HG02571 (cell line): ENCODE data around the gene BRD7.
A peak's percentile ranks its signal among the peaks of the same experiment; 100 is the strongest.

Experiments used
- ATAC-seq: cut with Tn5 transposase; IDR thresholded peaks from one replicate; pipeline ENCODE4 v1.9.1; 2021; ENCODE audit warnings: mild to moderate bottlenecking, moderate library complexity; ENCODE audit not compliant: unreplicated experiment

Gene BRD7

DNA sequence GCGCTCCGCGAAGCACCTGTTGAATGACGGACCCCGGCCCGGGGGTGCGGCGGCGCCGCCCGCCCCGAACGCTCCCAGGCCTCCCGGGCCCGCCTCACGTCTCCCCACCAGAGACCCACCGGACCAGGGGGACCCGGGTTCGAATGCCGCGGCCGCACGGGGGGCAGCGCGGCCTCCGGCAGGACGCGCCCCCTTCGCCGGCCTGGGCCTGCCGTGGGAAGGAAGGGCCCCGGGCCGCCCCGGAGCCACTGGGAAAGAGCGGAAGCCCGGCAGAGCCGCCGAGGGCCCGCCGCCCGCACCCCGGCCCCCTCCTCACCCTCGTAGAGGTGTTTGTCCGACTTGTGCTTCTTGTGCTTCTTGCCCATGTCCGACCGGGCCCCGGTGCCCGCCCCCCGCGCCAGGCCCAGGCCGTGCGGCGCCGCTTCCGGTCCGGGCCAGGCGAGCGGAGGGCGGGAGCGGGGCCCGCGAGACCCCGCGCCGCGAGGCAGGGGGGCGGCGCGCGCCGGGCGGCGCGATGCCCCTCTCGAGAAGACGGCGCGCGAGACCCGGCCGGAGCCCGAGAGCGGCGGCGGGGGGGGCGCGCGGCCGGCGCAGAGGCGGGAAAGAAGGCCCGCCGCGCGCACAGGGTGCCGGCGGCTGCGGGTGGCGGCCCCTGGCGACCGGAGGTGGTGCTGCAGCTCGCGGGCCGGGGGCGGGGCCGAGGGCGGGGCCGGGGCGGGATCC, at the start of gene BRD7:
Gene BRD7, minus strand, starts transcription at position 579 of the 723 bp plus-strand sequence. Its CDS starts 214 bp downstream, at position 365.
- ATAC-seq = peak; percentile 63

DNA sequence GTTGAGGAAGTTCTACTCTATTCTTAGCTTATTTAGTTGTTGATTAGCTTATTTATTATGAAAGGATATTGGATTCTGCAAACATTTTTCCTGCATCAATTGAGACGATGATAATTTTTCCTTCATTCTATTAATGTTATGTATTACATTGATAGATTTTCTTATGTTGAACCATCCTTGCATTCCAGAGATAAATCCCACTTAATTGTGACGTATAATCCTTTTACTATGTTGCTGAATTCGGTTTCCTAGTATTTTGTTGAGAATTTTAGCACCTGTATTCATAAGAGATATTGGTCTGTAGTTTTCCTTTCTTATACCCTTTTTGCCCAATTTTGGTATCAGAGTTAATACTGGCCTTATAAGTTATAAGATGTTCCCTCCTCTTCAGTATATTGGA, 47.6 kb upstream of the BRD7 start:
- ATAC-seq = no peak

DNA sequence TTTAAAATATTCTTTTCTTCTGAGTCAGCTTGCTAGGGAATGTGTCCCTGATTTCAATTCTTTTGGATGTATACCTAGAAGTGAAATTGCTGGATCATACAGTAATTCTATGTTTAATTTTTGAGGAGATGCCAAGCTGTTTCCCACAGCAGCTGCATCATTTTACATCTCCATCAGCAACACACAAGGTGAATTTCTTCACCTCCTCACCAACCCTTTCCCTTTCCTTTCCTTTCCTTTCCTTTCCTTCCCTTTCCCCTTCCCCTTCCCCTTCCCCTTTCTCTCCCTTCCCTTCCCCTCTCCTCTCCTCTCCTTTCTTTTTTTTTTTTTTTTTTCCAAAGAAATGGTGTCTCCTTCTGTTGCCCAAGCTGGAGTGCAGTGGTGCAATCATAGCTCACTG, 45.4 kb upstream of the BRD7 start:
- ATAC-seq = no peak

DNA sequence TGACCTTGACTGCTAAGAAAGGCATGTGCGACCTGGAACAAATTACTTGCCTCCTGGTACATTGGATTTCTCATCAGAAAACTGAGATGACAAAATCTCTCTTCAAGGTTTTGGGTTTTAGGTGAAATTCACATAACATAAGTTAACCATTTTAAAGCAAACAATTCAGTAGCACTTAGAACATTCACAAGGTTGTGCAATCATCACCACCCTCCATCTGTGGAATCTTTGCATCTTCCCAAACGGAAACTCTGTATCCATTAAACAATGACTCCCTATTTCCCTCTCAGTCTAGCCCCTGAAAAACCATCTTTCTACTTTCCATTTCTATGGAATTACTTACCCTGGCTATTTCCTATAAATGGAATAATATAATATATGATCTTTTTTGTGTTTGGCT, 42.2 kb upstream of the BRD7 start:
- no peak for ATAC-seq

- ATAC-seq = no peak
These were observed 39.3 kb upstream of the BRD7 start for GRCh38 chr16:50408001-50408561.

DNA sequence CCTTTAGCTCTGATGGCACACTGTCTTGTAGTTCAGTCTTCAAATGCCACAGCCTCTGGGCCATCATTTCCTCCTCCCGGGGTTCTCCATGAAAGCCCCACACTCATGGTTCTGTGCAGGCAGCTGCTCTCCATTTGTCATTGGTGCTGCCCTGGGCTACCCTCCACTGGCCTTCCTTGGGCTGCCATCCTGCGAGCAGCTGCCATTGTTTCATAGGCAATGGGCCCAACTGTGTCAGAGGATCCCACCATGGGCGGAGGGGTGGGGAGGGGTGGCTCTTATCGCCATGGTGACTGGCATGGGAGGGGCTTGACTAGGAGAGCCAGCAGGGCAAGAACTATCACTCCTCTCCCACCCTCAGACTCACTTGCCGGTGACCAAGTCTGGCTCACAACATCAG, 38.6 kb upstream of the BRD7 start:
- ATAC-seq = no peak

GRCh38 chr16:50403491-50403890, 34.7 kb upstream of the BRD7 start:
- no peak for ATAC-seq

DNA sequence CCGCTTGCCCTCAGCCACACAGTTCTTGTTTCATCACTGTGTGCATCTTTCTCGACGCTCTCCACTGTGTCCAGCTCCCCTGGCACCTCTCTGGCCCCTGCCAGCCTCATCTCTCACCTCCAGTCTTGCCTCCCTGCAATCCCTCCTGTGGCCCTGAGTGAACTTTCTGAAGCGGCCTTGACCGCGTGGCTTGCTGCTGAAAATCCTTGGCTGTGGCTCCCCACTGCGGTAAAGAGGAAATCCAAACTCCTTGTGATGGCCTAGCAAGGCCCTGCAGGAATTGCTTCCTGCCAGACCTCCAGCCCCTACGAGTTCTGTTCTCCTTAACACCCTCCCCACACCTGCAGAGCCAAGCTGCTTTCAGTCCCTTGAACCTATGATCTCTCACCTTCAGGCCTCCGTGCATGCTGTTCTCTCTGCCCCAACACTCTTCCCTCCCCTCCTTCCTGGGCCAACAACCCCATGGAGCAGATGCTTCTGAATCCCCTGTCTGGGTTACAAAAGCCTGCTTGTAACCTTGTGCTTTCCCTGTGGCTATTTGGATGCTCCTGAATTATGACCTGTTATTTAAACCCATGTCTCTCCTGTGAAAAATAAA, 33.6 kb upstream of the BRD7 start:
- ATAC-seq = no peak

DNA sequence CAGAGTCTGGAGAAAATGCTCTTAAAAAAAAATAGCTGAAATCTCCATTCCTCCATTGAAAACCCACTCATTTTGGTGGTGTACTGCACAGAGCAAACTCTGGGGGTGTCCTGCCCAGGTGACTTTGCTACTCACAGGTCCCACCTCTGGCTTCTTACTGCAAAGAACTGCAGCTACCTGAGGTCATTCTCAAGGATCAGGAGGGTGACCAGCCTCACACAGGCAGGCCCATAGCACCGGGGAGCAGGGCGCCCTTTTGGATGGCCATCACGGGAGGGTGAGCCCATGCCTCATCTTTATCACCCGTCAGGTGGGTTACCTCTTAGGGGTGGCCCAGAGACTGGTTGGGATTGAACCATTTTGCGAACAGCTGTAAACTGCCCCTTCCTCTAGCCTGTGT, 32.6 kb upstream of the BRD7 start:
- no peak for ATAC-seq

GRCh38 chr16:50400967-50401348, 32.2 kb upstream of the BRD7 start:
- no peak for ATAC-seq

GRCh38 chr16:50400312-50400966, 31.7 kb upstream of the BRD7 start:
- no peak for ATAC-seq

GRCh38 chr16:50399411-50399810, 30.6 kb upstream of the BRD7 start:
- ATAC-seq = no peak

GRCh38 chr16:50398336-50398735, 29.5 kb upstream of the BRD7 start:
- no peak for ATAC-seq

DNA sequence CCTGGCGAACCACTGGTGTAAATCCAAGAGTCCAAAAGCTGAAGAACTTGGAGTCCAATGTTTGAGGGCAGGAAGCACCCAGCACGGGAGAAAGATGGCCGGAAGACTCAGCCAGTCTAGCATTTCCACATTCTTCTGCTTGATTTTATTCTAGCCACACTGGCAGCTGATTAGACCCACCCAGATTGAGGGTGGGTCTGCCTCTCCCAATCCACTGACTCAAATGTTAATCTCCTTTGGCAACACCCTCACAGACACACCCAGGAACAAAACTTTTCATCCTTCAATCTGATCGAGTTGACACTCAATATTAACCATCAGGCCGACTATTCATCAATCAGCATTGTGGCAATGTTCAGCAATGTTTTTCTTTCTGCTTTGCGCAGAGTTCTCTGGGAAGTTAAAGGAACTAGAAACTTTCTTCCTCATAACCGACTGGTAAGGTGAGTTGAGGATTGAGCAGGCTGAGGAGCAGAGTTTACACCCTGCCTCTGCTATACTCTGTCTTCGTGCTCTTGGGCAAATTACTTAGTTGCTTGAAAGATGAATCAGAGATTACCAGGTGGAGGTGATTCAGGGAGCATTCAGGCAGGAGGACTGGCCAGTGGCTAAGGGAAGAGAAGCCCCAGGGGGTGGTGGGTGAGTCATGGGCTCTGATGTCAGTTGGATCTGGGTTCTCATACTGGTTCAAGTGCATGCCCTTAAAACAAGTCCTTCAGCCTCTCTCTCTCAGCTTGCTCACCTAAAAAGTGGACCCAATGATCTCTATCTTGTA, 28.2 kb upstream of the BRD7 start:
- ATAC-seq = no peak

GRCh38 chr16:50395763-50396710, 27.2 kb upstream of the BRD7 start:
- no peak for ATAC-seq

GRCh38 chr16:50393858-50394802, 25.3 kb upstream of the BRD7 start:
- ATAC-seq = no peak

GRCh38 chr16:50393416-50393815, 24.6 kb upstream of the BRD7 start:
- no peak for ATAC-seq

DNA sequence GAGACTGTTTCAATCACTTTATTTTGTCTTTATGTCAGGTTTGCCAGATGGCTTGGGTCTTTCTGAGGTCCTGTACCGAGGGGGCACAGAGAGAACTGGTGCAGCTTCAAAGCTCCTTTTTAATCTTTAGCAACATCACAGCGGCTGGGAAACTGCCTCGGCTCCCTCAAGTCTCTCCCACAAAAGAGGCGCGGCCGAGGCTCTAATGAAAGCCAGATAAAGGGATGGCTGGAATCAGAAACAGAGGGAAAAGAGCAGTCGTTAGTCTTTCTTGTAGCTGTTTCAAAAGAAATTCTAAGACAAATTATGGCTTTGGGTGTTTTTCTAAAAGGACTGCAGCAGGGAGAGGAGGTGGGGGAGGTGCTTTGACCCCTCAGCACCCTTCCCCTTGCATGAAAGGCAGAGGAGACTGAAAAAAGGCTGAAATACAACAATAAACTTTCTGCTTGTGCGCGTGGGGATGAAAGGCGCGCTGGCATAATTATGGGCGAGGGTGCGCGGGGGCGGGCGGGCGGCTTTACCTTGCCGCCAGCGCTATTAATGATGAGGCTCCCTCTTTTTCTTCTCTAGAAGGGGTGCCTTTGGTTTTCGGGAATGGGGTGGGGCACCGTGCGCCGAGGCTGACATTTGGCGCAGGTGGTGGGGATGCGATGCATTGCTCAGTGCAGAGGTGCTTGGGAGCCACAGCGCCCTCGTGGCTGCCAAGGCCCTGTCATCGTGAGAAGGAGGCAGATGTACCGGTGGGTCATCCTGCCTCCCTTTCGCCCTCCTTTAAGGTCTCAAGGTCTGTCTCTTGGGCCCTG, 22.3 kb upstream of the BRD7 start:
- ATAC-seq = no peak
